ENCODE results near the gene ZRANB1.

ZRANB1 gene

GRCh38 chr10:124994573-124995473, 52.9 kb downstream of the ZRANB1 start:
- no peak for DNase-seq (ENCODE audit: low spot score)

GRCh38 chr10:124995605-124996004, 53.7 kb downstream of the ZRANB1 start:
- DNase-seq (ENCODE audit: low spot score), result no peak

- DNase-seq (ENCODE audit: low spot score), result no peak
These were observed 54.4 kb downstream of the ZRANB1 start for GRCh38 chr10:124996127-124996853.

- DNase-seq (ENCODE audit: low spot score), result no peak
These were observed 54.9 kb downstream of the ZRANB1 start for GRCh38 chr10:124996854-124997215.

GRCh38 chr10:124997306-124997705, 55.4 kb downstream of the ZRANB1 start:
- DNase-seq (ENCODE audit: low spot score), result no peak

- no peak for DNase-seq (ENCODE audit: low spot score)
These were observed 56.1 kb downstream of the ZRANB1 start for GRCh38 chr10:124997771-124998623.

- DNase-seq (ENCODE audit: low spot score), result no peak
These were observed 56.8 kb downstream of the ZRANB1 start for GRCh38 chr10:124998624-124999291.

- peak; percentile 11 for DNase-seq (ENCODE audit: low spot score)
These were observed 57.8 kb downstream of the ZRANB1 start for GRCh38 chr10:124999433-125000365.

- DNase-seq (ENCODE audit: low spot score), result peak; percentile 56
These were observed 58.7 kb downstream of the ZRANB1 start for GRCh38 chr10:125000366-125001312.

GRCh38 chr10:125001313-125002046, 59.6 kb downstream of the ZRANB1 start:
- peak; percentile 73 for DNase-seq (ENCODE audit: low spot score)

- no peak for DNase-seq (ENCODE audit: low spot score)
These were observed 60.1 kb downstream of the ZRANB1 start for GRCh38 chr10:125002047-125002422.

- DNase-seq (ENCODE audit: low spot score), result no peak
These were observed 60.7 kb downstream of the ZRANB1 start for GRCh38 chr10:125002423-125003145.

GRCh38 chr10:125003146-125003900, 61.4 kb downstream of the ZRANB1 start:
- DNase-seq (ENCODE audit: low spot score), result no peak

- DNase-seq (ENCODE audit: low spot score), result no peak
These were observed 62.1 kb downstream of the ZRANB1 start for GRCh38 chr10:125003901-125004467.

- no peak for DNase-seq (ENCODE audit: low spot score)
These were observed 62.8 kb downstream of the ZRANB1 start for GRCh38 chr10:125004571-125005311.

Data from COLO829 (cell line).